HAP-1 (cell line): Measurements from ENCODE around the gene TMEM74B.

Experiments used
- DNase-seq, 2 experiments: peaks; one replicate each; pipeline ENCODE4 v3.0.0-alpha.2; 2016 to 2020; ENCODE audit warnings: low spot score in 2 of 2
- H3K27me3 ChIP-seq: fragments of 250-450 bp; sonication (Bioruptor Pico); 2 replicates; pipeline ENCODE4 v1.5.1; 2020; ENCODE audit warnings: low read depth, mild to moderate bottlenecking, moderate library complexity
- H3K36me3 ChIP-seq: fragments of 250-450 bp; sonication (Bioruptor Pico); replicated peaks from 2 replicates; pipeline ENCODE4 v1.5.1; 2020; ENCODE audit warnings: mild to moderate bottlenecking
- H3K4me1 ChIP-seq: fragments of 250-450 bp; sonication (Bioruptor Pico); 2 replicates; pipeline ENCODE4 v1.5.1; 2020; ENCODE audit warnings: mild to moderate bottlenecking
- H3K4me3 ChIP-seq: fragments of 250-450 bp; sonication (Bioruptor Pico); 2 replicates; pipeline ENCODE4 v1.5.1; 2020; ENCODE audit warnings: mild to moderate bottlenecking, moderate library complexity
- H3K9me3 ChIP-seq: fragments of 250-450 bp; sonication (Bioruptor Pico); 2 replicates; pipeline ENCODE4 v1.5.1; 2020; ENCODE audit warnings: mild to moderate bottlenecking, moderate library complexity
- in situ Hi-C: fragments of 300-500 bp; cut with MboI; formaldehyde crosslinking; loops from 3 replicates; pipeline ENCODE4 v1.14.3; 2020; ENCODE audit warnings: low sequenced_read_pairs, inconsistent platforms, mixed read lengths

TMEM74B gene

DNA sequence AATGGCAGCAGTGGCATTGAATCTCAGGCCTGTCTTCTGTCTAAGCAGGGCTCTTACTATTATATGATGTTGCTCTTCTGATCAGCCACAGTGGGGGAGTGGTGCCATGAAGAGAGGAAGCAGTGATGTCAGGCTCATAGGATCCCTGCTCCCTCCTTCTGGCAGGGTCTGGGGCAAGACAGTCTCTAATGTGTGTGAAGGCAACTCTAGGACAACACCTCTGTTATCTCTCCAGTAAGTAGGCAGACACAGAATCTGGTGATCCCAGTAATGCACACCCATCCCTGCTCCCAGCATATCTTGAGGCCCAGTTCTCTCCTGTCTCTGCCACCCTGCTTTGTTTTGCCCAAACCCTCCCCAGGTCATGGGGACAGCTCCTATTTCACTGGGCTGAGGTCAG is 27.2 kb upstream of the TMEM74B start:
- H3K4me1 ChIP-seq: no peaks in the 10 kb centered on the region
- H3K9me3 ChIP-seq: no peaks in the 10 kb centered on the region
- no peaks in the 10 kb centered on the region for H3K36me3 ChIP-seq
- H3K4me3 ChIP-seq: no peak overlapping the region
- no peak for DNase-seq
- in situ Hi-C loops: loop anchor here (5.0 kb wide), 1 partner anchor 395 kb away; no protein-coding TSS in a partner anchor
- H3K27me3 ChIP-seq: peaks cover 23% of the 10 kb centered on the region

DNA sequence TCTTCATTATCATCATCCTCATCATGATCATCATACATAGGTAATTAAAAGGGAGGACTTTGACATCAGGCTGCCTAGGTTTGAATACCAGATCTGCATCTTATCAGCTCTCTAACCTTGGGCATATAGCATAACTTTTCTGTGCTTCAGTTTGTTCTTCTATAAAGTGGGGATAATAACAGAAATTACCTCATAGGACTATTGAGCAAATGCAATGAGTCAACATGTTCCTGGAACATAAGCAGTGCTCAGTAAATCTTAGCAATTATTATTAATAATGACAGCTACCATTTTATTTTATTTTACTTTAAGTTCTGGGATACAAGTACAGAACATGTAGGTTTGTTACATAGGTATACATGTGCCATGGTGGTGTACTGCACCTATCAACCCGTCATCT is 25.7 kb upstream of the TMEM74B start:
- no peaks in the 10 kb centered on the region for H3K9me3 ChIP-seq
- H3K4me1 ChIP-seq: no peaks in the 10 kb centered on the region
- H3K36me3 ChIP-seq: no peaks in the 10 kb centered on the region
- no peak overlapping the region for H3K4me3 ChIP-seq
- DNase-seq: no peak
- in situ Hi-C loops: loop anchor here (5.0 kb wide), 1 partner anchor 393 kb away; no protein-coding TSS in a partner anchor
- peaks cover 23% of the 10 kb centered on the region for H3K27me3 ChIP-seq

DNA sequence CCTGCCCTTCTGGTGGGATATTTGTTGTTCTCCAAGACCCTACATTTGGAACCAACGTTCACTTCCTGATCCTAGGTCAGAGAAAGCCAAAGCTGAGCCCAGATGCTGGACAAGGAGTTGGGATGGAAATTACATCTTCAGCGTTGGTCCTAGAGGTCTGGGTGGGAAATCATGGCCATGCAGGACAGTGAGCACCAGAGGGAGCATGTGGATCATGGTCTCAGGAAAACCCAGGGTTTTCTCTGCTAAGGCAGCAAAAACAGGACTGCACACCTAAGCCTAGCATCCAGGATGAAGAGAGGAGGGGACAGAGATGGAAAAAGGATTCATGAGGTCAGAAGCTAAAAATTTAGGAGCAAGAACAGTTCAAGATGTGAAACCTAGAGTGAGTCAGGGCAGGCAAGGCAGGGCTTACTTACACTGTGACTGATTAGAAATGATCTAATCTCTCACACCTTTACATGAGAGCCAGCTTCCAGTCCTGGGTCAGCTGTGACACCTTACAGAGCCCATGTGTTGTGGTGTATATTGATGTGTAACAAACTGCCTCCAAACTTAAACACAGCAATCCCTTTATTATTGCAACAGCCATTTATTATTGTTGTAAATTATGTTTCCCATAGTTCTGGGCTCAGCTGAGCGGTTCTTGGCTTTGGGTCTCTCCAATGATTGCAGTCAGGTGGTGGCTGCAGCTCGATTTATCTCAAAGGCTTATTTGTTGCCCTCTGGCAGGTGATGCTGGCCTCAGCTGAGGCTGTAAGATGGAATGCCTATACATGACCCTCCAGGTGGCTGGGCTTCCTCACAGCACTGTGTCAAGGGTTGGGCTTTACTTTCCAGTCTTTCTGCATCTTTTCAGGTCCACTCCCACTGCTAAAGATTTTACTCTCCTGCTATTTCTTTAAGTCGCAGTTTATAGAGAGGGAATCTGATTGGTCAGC is 24.9 kb upstream of the TMEM74B start:
- Histone ChIP-seq H3K4me3 (no peak overlapping the region), H3K36me3 (no peaks in the 10 kb centered on the region), H3K4me1 (no peaks in the 10 kb centered on the region), H3K27me3 (peaks cover 23% of the 10 kb centered on the region), H3K9me3 (no peaks in the 10 kb centered on the region)
- in situ Hi-C loops: loop anchor here (5.0 kb wide), 1 partner anchor 392 kb away; no protein-coding TSS in a partner anchor
- DNase-seq: no peak

DNA sequence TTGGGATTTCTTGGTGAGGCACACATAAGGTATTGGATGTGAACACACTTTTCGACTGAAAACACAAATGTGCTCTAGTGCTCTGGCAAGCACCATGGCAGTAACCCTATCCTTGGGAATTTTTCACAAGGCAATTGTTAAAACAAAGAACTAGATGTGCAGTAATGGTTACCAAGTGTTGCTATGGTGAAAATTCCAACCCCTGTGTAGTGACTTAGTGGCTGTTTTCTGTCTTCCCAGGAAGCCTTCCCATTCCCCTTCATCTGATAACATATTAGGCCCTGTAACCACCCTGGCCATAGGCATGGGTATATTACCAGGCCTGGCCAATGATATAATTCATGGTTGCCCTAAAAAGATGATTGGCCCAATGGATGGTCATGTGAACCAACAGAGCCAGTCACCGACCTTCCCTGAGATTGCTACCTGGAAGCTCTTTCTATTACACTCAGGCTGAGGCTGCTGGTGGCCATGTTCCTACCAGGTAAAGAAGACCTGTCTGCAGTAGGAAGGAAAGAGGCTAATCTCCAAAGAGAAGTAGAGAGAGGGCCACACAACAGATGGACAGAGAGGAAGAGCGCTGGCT is 22.6 kb upstream of the TMEM74B start:
- in situ Hi-C loops: no loop called here
- no peak for DNase-seq

DNA sequence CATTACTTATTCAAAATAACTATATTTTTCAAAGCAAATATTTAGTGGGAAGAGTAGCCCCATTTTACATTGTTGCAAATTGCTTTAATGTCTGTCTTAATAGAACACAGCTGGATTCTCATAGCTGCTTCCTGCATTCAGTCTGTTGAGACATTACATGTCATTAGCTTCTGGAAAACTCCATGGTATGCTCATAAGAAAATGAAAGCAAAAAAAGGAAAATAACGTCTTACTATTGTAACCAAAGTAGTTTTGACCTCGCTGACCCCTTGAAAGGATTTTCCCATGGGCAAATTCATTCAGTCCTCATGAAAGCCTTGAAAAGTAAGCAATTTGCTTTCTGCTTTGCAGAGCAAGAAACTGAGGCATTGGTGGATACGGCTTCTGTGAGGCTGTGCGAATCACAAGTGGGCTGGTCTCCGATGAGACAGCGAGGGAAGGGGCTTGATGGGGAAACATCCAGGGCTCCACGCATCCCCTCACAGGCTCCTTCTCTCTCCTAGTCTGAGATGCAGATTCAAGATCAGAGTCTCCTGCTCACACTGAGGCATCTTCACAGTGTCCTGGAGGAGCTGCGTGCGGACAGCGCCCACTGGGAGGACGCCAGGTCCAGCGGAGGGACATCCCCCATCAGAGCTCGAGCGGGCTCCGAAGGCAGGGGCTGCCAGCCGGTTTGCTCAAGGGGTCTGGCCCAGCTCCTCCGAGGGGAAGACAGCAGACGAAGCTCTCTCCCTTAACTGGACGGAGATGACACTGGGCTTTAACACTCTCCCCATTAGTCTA is 21.8 kb upstream of the TMEM74B start:
- Histone ChIP-seq H3K4me3 (no peak overlapping the region), H3K9me3 (no peaks in the 10 kb centered on the region), H3K4me1 (no peaks in the 10 kb centered on the region), H3K36me3 (no peaks in the 10 kb centered on the region), H3K27me3 (peaks cover 22% of the 10 kb centered on the region)
- no peak for DNase-seq
- in situ Hi-C loops: no loop called here

More for the DNA sequence above, 22.6 kb upstream of the TMEM74B start:
- no peaks in the 10 kb centered on the region for H3K36me3 ChIP-seq
- no peak overlapping the region for H3K4me3 ChIP-seq
- H3K27me3 ChIP-seq: peaks cover 22% of the 10 kb centered on the region
- no peaks in the 10 kb centered on the region for H3K9me3 ChIP-seq
- H3K4me1 ChIP-seq: no peaks in the 10 kb centered on the region

DNA sequence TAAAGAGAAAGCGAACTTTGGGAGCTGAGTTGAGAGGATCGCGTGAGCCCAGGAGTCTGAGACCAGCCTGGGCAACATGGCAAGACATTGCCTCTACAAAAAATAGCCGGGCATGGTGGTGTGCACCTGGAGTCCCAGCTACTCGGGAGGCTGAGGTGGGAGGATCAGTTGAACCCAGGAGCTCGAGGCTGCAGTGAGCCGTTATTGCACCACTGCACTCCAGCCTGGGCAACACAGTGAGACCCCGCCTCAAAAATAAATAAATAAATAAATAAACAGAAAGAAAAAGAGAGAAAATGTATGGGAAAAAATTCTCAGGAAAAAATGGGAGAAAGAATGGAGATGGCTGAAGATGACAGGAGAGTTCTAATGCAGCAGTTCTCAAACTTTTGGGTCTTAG is 21.0 kb upstream of the TMEM74B start:
- Histone ChIP-seq H3K27me3 (peaks cover 22% of the 10 kb centered on the region), H3K4me3 (no peak overlapping the region), H3K36me3 (no peaks in the 10 kb centered on the region), H3K9me3 (no peaks in the 10 kb centered on the region), H3K4me1 (no peaks in the 10 kb centered on the region)
- DNase-seq: no peak
- in situ Hi-C loops: no loop called here

DNA sequence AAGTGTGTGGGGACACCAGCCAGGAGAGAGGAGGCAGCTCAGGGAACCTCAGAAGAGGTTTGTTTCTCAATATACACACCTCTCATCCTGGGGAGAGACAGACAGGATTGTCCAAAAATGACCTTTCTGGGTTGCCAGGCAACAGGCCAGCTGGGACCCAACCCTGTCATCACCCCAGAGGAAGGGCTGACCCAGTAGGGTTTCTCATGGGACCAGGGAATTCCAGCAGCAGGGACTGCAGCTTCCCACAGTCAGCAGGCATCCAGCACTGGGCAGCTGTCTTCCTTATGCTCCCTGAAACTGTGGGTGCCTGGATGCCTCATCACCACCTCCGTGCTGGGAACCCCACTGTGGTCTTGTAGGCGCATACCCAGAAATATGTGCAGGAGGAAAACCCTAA is 19.8 kb upstream of the TMEM74B start:
- in situ Hi-C loops: no loop called here
- H3K27me3 ChIP-seq: peaks cover 13% of the 10 kb centered on the region
- H3K4me1 ChIP-seq: no peaks in the 10 kb centered on the region
- no peaks in the 10 kb centered on the region for H3K36me3 ChIP-seq
- DNase-seq: no peak
- no peak overlapping the region for H3K4me3 ChIP-seq
- H3K9me3 ChIP-seq: no peaks in the 10 kb centered on the region

DNA sequence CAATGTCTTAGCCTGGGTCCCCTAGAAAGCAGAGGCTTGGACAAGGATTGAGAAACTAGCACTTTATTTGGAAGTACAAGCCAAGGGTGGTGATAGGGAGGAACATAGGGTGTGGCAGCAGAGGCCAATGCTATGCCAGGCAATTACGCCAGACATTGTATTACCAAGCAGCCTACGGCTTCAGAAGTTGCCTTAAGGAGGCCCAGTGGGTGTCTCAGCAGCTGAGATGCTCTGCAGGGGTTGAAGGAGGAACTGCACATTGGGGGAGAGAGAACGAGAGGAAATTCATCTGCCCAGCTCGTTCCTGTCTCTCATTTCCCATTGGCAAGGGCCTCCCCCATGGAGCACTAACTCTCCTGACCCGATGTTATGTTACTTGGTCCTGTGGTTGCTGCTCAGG is 19.3 kb upstream of the TMEM74B start:
- no peaks in the 10 kb centered on the region for H3K36me3 ChIP-seq
- in situ Hi-C loops: no loop called here
- no peak for DNase-seq
- H3K9me3 ChIP-seq: no peaks in the 10 kb centered on the region
- no peak overlapping the region for H3K4me3 ChIP-seq
- H3K4me1 ChIP-seq: no peaks in the 10 kb centered on the region
- peaks cover 8% of the 10 kb centered on the region for H3K27me3 ChIP-seq

DNA sequence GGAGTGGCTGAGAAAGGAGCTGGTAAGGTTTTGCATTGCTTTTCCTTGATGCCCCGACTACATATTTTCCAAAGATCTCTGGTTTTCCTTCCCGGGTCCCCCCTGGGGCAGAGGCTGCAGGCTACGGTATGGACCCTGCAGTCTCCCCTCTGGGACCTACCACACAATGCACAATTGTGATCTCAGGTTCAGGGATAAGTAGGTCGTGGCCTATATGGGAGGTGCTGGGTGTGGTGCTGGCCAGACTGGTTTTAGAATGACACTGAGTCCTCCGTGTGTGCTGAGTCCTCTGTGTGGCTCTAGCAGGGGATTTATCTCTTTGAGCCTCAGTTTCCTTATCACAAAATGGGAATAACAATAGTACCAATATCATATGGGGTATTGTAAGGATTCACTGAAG is 18.8 kb upstream of the TMEM74B start:
- H3K27me3 ChIP-seq: peaks cover 3% of the 10 kb centered on the region
- DNase-seq: no peak
- H3K9me3 ChIP-seq: no peaks in the 10 kb centered on the region
- H3K4me1 ChIP-seq: no peaks in the 10 kb centered on the region
- no peak overlapping the region for H3K4me3 ChIP-seq
- H3K36me3 ChIP-seq: no peaks in the 10 kb centered on the region
- in situ Hi-C loops: no loop called here

DNA sequence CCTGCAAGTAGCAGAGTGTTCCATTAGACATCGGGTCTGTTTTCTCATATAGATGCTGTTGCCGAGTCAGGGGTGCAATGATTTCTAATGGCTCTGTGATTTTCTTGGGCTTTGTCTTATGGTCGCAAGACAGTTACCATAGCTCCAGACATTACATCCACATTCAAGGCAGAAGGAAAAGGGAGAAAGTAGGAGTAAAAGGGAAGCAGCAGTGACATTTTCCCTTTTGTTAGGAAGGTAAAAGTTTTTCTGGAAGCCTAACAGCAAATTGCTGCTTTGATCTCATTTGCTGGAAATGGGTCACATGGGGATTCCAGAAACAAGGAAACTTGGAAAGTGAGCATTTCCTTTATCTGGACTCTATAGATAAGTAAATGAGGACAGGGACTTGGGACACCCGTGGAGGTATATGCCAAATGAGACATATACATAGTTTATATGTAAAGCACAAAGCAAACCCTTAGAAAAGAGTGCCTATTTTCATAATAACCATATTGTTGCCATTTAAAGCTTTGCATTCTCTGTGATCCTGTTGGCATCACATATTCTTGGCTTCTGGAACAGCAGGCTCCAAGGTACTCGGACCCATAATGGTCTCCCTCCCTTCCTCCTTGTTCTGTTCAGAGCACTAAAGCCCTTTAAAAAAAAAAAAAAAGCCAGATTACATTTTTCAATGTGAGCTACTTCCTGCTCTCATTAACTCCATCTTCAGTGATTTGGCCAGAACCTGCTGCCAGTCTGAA is 18.2 kb upstream of the TMEM74B start, which contains the start of gene C20orf202:
C20orf202 (plus strand) TSS at position 693 of the 743 bp plus-strand sequence. CDS start 132 bp downstream, outside the sequence.
- no peaks in the 10 kb centered on the region; the same call in 1 of the 2 replicates for H3K27me3 ChIP-seq
- no peaks in the 10 kb centered on the region for H3K36me3 ChIP-seq
- in situ Hi-C loops: no loop called here

DNA sequence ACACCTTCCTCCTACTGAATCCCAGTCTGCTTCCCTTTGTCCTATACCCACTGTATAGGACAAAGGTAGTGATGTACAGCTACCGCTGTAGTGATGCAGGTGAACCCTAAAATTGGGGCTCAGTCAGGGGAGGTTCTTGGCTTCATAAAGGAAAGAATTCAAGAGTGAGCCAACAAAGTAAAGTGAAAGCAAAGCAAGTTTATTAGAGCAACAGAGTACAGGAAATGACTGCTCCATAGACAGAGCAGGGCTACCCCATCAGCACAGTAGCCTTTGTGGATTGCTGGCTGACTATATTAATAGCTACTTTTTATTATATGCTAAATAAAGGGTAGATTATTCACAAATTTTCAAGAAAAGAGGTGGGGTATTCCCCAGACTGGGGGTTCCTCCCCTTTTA is 15.2 kb upstream of the TMEM74B start:
- Histone ChIP-seq H3K27me3 (no peaks in the 10 kb centered on the region; the same call in 1 of the 2 replicates), H3K4me3 (no peak overlapping the region), H3K36me3 (no peaks in the 10 kb centered on the region), H3K9me3 (no peaks in the 10 kb centered on the region), H3K4me1 (no peaks in the 10 kb centered on the region)
- in situ Hi-C loops: no loop called here
- no peak for DNase-seq

More for the DNA sequence above, 18.2 kb upstream of the TMEM74B start, which contains the start of gene C20orf202:
- Histone ChIP-seq H3K4me3 (no peak within 1 kb of the TSS), H3K9me3 (no peaks in the 10 kb centered on the region), H3K4me1 (no peaks in the 10 kb centered on the region)
- no peak for DNase-seq

DNA sequence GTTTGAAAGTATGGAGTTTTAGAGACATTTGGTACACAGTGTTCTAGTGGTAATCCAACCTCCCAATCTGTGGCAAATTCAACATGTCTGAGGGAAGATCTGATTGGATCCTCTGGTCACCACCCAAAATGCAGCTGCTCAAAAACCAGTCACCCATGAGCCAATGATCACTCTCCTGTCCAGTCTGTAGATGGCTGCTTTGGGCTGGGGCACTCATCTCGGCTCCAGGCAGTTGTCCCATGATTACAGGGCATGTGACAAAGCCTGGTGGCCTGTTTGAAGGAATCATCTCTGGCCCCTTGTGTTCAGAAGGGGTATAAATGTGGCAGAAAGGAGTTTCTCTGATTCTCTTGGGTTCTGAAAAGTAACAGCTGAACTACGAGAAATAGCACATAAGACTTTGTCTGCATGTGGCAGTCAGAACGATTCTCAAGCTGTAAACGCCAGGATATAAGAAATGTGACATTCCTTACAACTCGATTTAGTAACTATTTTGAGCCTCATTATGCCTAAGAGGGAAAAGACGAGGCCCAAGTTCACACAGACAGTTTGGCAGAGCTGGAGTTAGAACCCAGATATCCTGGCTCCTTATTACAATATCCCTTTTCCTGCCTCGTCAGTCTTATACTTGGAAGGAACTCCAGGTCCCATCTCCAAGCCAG is 14.6 kb upstream of the TMEM74B start:
- no peaks in the 10 kb centered on the region; the same call in 1 of the 2 replicates for H3K27me3 ChIP-seq
- in situ Hi-C loops: no loop called here
- DNase-seq: no peak
- no peaks in the 10 kb centered on the region for H3K9me3 ChIP-seq
- H3K4me3 ChIP-seq: no peak overlapping the region
- no peaks in the 10 kb centered on the region for H3K4me1 ChIP-seq
- H3K36me3 ChIP-seq: no peaks in the 10 kb centered on the region
